ENCODE results near the gene MPZL3.
A peak's percentile ranks its signal among the peaks of the same experiment; 100 is the strongest.

Gene MPZL3

DNA sequence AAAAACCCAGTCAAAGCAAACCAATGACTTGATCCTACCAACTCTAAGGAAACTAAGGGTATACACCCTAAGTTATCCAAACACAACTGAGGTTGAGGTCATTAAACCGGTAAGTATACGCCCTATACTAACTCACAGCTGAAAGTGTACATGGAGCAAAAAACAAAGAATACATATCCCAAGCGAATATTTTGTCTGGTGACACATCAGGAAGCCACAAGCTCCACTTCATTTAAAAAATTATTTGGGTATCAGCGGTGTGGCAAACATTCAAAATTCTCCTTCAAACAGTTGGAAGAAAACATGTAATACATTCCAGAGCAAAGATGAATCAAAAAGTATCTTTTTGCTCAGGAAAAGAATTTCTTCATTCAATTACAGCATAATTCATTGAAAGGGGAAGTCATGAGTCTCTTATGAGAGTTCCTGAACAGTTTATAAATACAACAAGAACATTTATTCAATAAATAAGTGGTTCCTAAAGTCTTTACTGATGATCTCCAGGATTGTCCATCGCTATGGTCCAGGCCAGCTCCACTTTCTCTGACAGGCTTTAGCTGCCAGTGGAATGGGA is 22.8 kb downstream of the MPZL3 start:
- no peak for DNase-seq

DNA sequence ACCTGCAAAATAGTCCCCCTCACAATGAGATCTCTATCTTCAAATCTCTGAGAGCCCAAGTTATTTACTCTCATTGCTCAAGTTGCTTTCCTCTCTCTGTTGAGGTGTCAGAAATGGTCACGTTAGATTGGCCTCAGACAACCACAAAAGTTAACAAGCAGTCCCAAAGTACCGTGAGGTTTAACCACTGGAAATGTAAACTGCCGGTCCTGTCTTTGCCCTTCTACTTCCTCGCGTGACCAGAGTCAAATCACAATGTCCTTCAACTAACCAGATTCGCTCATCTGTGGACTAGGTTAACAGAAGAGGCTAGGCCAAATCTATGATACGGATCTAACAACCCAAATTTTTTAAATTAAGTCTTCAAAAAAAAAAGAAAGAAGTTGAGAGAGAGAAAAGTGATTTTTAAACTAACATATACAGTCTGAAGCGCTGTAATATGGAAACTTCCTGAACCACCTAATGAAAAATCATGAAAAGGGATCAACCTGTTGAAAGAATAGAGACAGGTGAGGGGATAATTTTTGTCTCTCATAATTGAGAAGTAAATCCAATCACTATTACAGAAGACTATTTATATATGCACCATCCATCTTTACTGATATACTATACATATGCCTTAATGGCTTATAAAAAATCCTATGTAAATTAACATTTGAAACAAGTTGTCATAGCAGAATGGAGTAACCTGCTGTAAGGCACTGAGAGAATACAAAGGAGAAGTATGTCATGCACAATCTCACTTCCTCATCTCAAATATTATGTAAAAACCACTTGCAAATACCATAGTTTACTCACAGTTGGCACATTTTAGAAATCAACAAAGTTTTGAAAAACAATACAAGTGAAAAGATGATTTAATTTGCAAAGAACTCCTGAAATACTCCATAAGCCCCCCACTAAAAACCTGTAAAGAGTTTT is 24.0 kb downstream of the MPZL3 start:
- DNase-seq: no peak

DNA sequence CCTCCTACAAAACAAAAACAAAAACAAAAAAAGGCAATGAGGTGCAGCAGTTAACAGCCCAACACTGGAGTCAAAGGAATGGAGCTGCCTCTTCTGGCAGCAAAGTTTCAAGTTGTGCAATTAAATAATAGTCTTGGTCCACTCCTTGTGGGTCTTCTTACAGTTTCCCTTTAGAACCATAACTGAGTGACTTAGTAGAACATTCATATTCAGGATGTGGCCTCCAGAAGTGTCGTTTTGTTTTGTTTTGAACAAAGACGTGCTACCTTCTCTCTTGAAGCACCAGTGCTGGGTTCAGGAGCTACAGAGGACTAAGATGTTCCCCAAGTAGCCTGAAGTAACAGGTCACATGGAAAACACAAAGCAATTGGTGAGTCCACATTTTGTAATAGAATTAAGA is 25.4 kb downstream of the MPZL3 start:
- DNase-seq: no peak

DNA sequence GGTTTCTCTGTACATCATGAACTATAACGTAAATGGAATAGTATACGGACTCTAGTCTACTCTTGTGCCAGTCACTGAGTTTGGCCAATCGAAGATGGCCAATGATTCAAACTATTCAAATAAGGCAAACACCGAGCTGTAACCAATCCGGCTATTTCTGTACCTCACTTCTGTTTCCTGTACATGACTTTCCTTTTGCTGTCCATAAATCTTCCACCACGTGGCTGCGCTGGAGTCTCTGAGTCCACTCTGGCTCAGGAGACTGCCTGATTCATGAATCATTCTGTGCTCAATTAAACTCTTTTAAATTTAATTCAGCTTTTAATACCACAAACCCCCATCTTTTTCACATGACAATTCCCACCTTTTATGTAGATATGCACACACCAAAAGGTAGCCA is 25.9 kb downstream of the MPZL3 start:
- DNase-seq: no peak

DNA sequence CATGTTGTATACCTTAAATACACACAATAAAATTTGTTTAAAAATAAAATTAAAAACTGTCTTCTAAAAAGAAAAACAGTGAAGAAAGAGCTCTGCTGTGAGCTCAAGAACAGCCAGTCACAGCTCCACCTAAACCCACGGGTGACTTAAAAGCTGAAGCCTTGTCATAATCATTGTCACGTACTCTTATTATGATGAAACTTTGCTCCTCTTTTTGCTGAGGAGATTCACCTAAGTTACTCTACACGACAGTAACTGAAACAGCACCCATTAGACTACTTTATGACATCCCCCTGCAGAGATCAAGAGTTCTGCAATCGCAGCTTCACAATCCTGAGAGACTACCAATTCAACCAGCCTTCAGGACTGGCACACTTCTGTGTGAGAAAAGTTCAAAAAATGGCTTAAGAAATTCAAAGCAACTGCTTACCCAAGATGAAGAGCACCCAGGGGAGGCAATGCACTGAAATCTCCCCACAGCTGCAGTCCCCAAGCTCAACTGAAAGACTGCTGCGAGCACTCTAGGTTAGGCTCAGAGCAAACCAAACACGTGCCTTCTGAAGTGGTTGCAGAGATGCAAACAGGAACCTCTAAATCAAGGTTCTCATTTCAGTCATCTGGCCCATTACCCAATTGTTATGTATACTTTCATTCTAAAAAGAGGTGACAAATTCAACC is 27.5 kb downstream of the MPZL3 start, which contains the start of gene JAML:
TSS of gene JAML (minus strand) at position 501 of the 678 bp plus-strand sequence. CDS start 10,145 bp downstream, outside the sequence.
- DNase-seq: peak; percentile 74

DNA sequence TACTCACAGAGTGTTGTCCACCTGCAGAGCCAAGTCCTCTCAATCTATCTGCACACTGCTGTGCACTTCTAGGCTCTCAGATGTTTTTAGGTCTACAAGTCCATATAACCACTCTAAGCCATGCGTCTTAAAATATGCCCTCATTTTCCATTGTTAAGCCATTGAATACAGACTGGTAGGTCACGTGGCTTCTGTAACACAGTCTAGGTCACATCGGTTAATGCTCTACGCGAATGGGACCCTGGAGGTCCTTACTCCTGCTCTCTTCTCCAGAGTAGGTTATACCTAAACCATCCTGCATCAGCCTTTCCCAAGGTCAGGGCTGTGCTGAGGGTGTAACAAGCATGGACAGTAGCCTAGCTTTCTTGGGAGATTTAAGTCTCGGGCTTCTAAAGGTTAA is 28.2 kb downstream of the MPZL3 start:
- DNase-seq: peak; percentile 45

DNA sequence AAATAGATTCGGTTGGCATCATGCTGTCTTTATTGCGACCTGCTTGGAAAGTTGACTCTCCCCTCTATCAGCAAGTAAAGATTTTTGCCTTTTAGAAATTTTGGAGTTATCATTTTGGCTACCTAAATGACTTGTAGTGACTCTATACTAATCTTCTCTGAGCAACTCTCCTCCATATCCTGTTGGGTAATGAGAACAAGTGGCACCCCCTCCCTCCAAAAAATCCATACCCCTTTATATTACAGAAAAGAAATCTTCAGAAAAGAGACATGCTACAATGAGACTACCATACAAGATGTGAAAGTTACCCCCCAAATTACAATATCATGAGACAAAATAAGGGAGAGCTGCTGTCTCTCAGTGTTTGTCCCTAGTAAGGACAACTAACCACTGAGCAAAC is 28.6 kb downstream of the MPZL3 start:
- DNase-seq: no peak

DNA sequence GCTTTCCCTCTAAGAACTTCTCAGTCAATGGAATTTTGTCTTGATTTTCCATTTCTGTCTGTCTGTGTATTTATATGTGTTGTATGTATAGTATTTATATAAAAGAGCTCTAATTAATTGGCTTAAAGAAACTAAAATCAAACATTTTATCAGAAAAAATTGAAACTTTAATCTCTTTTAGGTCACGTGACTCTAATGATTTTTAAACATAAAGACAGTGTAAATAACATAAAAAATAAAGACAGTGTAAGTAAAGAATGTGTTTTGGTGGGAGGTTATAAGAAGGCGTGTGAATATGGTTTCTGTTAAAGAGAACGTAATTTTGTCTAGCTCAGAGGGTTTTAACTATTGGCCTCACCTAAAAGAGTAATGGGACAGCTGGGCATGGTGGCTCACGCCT is 29.7 kb downstream of the MPZL3 start:
- no peak for DNase-seq

DNA sequence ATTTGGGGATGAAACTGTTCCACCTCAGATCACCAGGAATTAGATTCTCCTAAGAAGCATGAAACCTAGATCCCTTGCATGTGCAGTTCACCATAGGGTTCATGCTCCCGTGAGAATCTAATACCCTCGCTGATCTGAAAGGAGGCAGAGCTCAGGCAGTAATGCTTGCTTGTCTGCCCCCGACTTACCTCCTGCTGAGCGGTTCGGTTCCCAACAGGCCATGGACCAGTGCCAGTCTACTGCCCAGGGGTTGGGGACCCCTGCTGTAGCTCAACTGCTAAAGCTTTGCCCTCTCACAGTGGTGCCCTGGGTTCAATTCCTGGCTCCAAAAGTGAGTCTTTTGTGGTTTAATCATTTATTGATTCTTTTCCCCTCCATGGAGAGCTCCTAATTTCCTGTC is 30.7 kb downstream of the MPZL3 start:
- no peak for DNase-seq

DNA sequence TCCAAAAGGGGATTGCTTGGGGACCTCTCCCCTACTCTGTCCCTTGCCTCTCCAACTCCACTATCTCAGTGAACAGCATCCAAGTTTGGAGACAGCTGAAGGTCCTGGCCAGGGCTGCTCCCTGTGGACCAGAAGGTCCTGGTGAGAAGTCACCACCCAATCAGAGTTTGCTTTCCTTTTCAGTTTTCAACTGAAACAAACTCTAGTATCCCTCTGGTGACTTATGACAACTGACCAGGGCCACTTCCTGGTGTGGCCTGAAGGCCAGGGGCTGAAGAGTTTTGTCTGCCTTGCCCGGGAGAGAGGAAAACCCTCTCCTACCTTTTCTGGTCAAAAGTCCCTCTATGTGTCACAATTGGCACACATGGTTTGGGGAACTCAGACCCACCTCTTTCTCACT is 32.4 kb downstream of the MPZL3 start:
- no peak for DNase-seq

DNA sequence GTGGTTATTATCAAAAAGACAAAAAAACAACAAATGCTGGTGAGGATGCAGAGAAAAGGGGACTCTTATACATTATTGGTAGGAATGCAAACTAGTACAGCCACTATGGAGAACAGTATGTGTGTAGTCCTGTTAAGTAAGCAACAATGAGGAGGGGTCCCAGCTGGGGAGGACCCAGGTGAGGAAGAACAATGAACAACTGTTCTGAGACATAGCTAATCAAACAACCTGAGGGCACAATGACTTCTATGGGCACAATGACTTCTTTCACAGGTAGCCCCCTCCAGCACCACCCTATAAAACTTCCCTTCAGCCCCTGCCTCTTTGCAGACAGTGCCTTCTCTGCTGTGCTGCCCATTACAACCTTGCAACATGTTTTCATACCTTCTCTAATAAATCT is 32.9 kb downstream of the MPZL3 start:
- DNase-seq: no peak

DNA sequence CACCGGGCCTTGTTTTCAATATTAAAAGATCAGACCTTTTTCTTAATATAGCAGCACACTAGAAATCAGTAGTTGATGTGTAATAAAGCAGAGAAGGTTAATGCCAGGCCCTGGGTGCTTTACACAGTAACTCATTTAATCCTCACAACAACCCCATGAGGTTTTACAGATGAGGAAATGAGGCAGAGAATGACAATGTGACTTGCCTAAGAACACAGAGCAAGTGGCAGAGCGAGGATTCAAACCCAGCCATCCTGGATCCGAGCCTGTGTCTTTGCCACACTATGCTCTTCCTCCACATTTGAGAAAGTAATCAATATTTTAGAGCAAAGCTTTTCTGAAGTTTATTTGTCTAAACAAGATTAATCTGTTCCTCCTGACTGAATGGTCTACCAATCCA is 34.6 kb downstream of the MPZL3 start:
- DNase-seq: peak; percentile 50

DNA sequence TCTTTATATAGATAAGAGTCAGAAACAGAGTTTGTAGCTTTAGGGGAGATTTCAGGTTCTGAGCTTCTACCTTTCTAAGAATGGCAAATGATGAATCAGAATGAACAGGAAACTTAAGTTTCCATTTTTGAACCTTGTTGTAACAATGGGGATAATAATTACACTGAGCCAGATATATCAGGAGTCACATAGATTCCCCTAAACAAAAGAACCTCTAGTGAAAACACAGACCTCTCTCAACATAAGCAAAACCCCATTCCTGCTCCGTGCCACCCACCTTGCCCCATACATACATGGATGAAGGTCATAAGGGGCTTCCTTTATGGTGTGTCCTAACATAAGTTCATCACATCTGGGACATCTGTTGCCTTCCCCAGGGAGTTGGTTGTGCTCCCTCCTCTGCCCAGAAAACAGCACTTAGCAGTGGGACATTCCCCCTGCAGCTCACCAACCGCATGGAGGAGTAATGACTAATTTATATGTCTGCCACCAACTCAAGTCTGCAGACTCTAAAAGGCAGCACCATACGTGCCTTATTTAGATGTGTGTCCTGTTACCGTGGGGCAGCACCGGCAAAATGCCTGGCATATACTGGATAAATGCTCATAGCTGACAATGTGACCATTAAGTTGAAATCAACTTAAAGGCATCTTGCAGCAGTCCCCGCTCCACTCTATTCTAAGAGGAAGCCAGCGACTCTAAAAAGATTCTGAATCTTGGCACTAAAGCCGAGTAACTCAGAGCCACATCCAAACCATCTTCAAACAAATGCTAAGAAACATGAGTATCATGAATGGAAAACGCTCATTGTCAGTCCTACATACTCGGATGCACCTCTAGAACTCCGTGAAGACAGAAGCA is 35.3 kb downstream of the MPZL3 start:
- peak; percentile 76 for DNase-seq

DNA sequence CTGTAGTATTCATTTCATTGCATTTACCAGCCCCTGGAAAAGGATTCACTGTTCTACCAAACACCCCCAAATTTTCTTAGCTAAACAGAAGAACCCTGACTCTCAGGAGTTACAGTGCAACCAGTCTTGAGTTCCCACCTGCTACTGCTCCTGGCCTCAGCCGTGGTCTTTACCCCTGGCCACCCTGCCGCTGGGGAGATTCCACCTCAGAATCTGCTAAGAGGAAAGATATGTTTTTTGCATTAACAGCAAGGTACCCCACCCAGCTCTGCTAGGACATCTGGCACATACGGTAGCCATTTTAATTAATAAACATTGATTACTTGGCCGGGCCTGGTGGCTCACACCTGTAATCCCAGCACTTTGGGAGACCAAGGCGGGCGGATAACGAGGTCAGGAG is 36.4 kb downstream of the MPZL3 start:
- DNase-seq: no peak

DNA sequence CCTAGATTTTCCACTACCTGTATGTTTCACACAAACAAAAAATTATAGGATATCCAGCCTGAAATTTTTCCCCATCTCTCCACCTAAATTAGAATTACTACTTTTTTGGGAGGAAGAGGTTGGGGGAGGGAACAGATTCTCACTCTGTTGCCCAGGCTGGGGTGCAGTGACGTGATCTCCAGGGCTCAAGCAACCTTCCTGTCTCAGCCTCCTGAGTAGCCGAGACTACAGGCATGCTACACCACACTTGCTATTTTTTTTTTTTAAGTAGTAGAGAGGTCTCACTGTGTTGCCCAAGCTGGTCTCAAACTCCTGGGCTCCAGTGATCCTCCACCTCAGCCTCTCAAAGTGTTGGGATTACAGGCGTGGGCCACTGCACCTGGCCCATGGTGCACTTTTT is 36.9 kb downstream of the MPZL3 start:
- DNase-seq: no peak

DNA sequence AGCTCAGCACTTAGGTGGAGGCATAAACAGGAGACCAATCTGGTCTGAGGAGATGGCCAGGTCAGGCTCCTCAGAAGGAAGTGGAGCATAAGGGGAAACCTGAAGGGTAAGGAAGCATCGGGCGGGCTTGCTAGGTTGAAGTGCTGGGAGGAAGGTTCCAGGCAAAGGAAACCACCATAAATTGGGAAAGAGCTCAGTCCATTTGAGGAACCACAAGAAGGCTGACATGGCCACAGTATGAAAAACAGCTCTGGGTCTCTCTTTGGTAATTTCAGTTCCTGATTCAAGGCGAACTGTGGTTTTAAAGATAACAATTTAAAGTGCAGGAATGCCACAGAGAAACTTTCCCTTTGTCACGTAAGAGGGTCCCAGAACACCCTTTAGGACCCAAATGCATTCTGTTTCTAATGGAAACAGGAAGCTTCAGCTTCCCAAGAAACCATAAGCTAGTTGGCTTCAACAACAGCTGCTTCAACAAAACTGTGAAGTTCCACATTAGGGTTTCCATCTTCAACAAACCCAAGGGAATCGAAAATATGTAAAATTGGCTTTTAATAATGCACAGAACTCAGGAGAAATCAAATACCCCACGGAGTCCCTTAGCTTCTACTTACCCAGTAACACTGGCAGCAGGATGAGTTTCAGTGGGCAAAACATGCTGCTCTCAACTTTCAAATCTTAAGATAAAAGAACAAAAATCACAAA is 37.8 kb downstream of the MPZL3 start:
- DNase-seq: no peak

DNA sequence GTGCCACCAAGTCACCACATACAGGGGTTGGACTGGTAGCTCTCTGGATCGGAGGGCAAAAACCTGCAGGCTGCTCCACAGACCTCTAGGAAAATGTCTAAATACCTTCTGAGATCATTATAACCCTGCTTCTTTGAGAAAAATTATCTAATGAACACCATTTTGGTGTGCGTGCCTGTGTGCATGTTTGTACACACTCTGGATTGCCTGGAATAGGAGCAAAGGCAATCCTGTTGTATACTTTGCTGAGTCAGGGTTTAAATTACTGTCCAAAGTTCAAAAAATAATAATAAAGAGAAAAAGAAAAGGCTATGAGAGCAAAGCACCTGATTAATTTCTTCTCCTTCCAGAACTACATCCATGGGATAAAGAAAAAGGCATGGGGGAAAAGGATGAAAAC is 38.4 kb downstream of the MPZL3 start:
- no peak for DNase-seq

DNA sequence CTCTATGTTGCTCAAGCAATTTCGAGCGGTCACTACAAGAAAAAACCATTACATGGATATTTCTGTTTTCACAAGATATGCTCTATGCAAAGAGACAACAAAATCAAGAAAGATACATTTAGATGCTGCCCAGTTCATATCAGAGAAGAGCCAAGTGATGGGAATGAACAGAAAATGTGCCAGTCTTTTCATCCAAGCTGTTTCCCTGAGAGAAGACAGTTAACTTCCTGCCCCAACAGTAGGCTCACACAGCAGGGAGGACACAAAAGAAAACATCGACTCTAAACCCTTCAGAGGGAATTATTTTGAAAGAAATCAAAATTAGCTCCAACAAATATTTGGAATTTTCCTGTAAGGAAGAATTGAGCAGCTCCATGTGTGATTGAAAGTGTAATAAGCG is 39.0 kb downstream of the MPZL3 start:
- no peak for DNase-seq

DNA sequence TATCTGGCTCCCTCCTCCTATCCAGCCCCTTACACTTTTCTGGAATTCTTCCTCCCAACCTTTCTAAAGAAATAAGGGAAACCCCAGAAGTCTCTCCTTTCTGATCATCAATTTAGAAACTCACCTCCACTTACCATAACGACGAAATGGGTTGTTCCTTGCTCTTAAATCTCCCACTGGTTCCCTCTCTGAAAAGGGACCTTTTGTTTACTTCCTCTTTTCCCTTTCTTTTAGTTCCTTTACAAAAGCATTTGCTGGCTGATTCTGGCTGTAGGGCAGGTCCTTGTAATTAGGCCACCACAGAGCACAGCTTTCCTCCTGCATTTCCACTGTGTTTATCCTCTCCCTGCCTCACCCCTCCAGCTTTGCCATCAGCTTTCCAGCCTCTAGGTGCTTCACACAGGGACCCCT is 39.4 kb downstream of the MPZL3 start:
- DNase-seq: no peak

DNA sequence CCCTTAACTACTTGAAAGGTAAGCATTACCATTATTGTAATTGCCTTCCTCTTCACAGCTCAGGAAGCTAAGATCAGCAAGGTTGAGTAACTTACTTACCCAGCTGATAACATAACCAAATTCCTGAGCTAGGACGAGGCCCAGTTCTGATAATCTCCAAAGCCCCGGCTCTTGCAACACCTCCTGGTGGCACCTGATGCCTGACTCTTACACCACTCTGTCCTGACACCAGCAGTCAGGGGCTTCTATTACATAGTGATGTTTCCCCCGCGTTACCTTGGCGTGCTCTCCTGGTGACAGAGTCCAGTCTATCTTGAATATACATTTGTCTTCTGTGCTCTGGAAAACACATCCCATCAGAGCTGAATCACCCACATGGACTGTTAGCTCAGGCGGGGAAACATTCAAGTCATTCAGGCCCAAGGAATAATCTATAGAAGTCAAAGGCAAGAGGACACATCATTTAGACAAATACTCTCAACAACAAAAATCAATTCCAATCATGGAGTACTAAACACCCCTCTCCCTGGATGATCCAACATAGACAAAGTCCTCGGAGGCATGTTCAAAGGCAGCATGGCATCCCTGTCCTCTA is 39.9 kb downstream of the MPZL3 start:
- no peak for DNase-seq

DNA sequence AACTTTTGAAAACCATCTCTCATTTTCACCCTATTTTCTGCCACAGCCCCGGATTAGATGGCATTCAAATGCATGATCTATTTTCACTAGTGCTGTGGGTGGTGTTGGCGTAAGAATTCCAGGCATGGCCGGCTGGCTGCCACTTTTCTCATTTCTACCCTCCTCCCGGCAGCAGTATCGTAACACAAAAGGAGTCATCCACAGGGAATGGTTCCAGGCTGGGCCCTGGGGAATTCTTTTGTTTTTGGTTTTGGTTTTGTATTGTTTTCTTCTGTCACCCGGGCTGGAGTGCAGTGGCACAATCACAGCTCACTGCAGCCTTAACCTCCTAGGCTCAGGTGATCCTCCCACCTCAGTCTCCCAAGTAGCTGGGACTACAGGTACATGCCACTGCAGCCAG is 41.2 kb downstream of the MPZL3 start:
- no peak for DNase-seq

DNA sequence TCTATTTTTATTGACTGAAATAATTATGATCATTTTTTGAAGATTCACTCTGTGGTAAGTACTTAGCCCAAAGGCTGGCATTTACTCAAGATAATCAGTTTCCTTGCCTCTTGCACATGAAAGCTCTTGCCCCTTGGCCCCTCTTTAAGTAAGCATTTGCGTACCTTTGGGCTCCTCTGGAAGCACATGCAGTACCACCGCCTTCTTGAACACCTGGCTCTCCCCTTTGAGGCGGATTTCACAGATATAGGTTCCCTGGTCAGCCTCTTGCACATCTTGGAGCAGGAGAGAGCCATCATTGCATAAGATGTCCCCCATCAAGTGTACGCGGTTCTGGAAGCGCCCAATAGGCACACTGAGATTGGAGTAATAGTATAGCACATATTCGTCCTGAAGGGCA is 41.8 kb downstream of the MPZL3 start:
- no peak for DNase-seq

Measured in stimulated activated CD4-positive, alpha-beta T cell treated with anti-CD3 and anti-CD28 coated beads, Interleukin-4, amount 100 ng/mL, for 24 hours (primary cell).